Measurements from ENCODE around the gene CDH16.
"Not testable (repeated sequence)": the region's sequence is repeated elsewhere in the genome, so short reads cannot be mapped to it uniquely, and the experiment has no call there.

DNA sequence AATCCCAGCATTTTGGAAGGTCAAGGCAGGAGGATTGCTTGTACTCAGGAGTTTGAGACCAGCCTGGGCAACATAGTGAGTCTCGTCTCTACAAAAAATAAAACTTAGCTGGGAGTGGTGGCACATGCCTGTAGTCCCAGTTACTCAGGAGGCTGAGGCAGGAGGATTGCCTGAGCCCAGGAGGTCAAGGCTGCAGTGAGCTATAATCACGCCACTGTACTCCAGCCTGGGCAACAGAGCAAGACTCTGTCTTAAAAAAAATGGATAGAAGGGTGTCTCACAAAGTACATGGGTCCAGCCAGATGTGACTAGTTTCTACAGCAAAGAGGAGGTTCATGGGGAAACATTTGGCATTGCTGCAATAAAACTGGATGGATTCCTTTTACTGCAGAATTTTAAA lies 47.3 kb downstream of the CDH16 start:
- TF ChIP-seq, protein P1, sequence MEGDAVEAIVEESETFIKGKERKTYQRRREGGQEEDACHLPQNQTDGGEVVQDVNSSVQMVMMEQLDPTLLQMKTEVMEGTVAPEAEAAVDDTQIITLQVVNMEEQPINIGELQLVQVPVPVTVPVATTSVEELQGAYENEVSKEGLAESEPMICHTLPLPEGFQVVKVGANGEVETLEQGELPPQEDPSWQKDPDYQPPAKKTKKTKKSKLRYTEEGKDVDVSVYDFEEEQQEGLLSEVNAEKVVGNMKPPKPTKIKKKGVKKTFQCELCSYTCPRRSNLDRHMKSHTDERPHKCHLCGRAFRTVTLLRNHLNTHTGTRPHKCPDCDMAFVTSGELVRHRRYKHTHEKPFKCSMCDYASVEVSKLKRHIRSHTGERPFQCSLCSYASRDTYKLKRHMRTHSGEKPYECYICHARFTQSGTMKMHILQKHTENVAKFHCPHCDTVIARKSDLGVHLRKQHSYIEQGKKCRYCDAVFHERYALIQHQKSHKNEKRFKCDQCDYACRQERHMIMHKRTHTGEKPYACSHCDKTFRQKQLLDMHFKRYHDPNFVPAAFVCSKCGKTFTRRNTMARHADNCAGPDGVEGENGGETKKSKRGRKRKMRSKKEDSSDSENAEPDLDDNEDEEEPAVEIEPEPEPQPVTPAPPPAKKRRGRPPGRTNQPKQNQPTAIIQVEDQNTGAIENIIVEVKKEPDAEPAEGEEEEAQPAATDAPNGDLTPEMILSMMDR (IDR thresholded peaks at IDR 0.05; ENCODE audit: poor library complexity), result not testable (repeated sequence)
- TF ChIP-seq EZH2 (IDR thresholded peaks at IDR 0.05; ENCODE audit: borderline replicate concordance), result not testable (repeated sequence)

Measured in hepatocyte (in vitro differentiated cells).